AG04449 (cell line): Measurements from ENCODE around the gene UBXN11.

Experiments used
- CTCF ChIA-PET: fragments of 350-600 bp; formaldehyde crosslinking; extraction: SDS; loops from one replicate; lab custom pipeline; 2021; ENCODE audit warnings: antibody characterized with exemption; lab: Yijun Ruan, JAX
- POLR2A ChIA-PET: fragments of 400-600, 350-600 bp; formaldehyde crosslinking; extraction: SDS; loops from one replicate; lab custom pipeline; 2020; ENCODE audit warnings: antibody characterized with exemption, inconsistent platforms; lab: Yijun Ruan, JAX
- DNase-seq: peaks from one replicate; pipeline ENCODE4 v3.0.0-alpha.2; 2010; ENCODE audit warnings: low read depth, low spot score
- H3K4me3 ChIP-seq: 2 replicates; pipeline ENCODE4 v1.5.1; 2011; ENCODE audit warnings: low read depth, mild to moderate bottlenecking, control low read depth, low read length
- TF ChIP-seq, protein P1 (sequence below): IDR thresholded peaks from one replicate; pipeline ENCODE4 v1.5.1; 2011; ENCODE audit warnings: mild to moderate bottlenecking, moderate library complexity, low read length, control low read depth, inconsistent platforms; ENCODE audit not compliant: insufficient read depth; ENCODE audit errors: missing control alignments

UBXN11 gene

DNA sequence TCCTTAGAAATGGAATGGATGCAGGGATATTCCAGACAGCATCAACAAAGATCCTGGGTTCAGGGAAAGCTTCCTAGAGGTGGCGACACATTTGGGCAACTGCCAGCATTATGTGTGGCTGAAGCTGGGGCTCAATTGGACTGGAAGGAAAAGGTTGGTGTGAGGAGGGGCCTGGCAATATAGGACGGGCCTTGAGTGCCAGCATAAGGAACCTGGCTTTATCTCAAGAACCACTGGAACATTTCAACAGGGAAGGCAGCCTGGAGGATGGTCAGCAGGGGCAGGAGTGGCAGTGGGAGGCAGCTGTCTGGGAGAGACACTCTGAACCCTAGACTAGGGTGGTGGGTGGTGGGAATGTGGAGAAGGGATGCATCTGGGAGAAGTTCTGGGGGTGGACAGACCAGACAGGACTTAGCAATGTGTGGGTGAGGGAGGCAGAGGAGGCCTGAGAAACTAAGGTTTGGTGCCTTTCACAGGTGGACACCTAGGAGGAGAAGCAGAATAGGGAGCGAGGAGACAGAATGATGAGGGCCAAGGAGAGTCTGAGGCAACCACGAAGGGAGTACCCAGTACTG, 23.1 kb downstream of the UBXN11 start:
- ChIA-PET CTCF (interaction anchor here (0.8 to 10.7 kb wide), 5 partner anchors 8 to 133 kb away, joined by 3 to 179 read pairs (median 34); partner anchors contain the start of gene CD52), POLR2A (interaction anchor here (0.6 kb wide), 1 partner anchor 20 kb away, joined by 4 read pairs; no protein-coding TSS in a partner anchor)
- no peak overlapping the region for H3K4me3 ChIP-seq
- DNase-seq = no peak
- TF ChIP-seq, protein P1, sequence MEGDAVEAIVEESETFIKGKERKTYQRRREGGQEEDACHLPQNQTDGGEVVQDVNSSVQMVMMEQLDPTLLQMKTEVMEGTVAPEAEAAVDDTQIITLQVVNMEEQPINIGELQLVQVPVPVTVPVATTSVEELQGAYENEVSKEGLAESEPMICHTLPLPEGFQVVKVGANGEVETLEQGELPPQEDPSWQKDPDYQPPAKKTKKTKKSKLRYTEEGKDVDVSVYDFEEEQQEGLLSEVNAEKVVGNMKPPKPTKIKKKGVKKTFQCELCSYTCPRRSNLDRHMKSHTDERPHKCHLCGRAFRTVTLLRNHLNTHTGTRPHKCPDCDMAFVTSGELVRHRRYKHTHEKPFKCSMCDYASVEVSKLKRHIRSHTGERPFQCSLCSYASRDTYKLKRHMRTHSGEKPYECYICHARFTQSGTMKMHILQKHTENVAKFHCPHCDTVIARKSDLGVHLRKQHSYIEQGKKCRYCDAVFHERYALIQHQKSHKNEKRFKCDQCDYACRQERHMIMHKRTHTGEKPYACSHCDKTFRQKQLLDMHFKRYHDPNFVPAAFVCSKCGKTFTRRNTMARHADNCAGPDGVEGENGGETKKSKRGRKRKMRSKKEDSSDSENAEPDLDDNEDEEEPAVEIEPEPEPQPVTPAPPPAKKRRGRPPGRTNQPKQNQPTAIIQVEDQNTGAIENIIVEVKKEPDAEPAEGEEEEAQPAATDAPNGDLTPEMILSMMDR = no peak

DNA sequence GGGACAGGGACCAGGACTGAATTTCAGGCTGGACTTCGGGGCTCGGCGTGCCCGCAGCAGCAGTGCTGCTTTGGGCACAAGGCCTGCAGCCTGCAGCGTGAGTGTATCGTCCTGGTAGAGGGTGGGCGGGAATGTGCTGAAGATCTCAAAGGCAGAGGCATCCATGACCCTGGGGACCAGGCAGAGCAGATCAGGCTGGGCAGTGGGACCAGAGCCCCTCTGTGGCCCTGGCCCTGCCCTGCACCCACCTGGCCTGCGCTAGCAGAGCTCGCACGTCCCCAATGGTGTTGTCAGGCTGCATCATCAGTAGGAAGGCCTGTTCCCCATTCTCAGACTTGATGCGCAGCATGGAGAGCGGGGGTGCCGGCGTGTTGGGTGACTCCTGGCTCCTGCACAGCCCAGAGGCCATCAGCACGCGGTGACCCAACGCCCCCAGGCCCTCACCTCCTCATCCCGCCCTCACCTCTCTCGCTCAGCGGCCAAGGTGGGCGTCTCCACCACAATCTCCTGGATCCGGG, 24.0 kb downstream of the UBXN11 start:
- POLR2A ChIA-PET = no interaction called here
- no peak for DNase-seq
- peak overlapping the region; percentile 29 for H3K4me3 ChIP-seq
- TF ChIP-seq, protein P1 = no peak
- CTCF ChIA-PET = interaction anchor here (0.8 to 10.7 kb wide), 5 partner anchors 8 to 40 kb away, joined by 3 to 179 read pairs (median 18); partner anchors contain the start of gene CD52

DNA sequence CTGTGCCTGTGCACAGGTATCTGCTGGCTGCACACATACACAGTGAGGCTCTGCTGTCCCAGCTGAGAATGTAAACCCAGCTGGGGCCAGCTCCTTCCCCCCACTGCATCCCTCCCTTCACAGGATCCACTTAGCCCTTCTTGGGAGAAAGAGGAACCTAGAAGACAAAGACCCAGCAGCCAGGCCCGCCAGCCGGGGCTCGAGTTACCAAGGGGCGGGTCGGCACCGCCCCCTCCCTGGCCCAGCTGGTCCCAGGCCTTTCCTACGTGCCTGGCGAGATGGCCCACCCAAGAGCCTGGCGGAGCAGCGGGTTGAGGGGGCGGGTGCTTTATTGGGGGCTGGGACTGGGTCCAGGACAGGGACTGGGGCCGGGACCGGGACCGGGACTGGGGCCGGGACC, 24.5 kb downstream of the UBXN11 start:
- POLR2A ChIA-PET = interaction anchor here (0.7 kb wide), 1 partner anchor 48 kb away, joined by 4 read pairs; the partner anchor contains the start of gene CEP85
- CTCF ChIA-PET = interaction anchor here (0.8 to 10.7 kb wide), 4 partner anchors 10 to 112 kb away, joined by 3 to 179 read pairs (median 4); partner anchors contain the start of genes CD52 and ZNF593
- TF ChIP-seq, protein P1 = no peak
- no peak for DNase-seq
- H3K4me3 ChIP-seq = peak overlapping the region; percentile 81

DNA sequence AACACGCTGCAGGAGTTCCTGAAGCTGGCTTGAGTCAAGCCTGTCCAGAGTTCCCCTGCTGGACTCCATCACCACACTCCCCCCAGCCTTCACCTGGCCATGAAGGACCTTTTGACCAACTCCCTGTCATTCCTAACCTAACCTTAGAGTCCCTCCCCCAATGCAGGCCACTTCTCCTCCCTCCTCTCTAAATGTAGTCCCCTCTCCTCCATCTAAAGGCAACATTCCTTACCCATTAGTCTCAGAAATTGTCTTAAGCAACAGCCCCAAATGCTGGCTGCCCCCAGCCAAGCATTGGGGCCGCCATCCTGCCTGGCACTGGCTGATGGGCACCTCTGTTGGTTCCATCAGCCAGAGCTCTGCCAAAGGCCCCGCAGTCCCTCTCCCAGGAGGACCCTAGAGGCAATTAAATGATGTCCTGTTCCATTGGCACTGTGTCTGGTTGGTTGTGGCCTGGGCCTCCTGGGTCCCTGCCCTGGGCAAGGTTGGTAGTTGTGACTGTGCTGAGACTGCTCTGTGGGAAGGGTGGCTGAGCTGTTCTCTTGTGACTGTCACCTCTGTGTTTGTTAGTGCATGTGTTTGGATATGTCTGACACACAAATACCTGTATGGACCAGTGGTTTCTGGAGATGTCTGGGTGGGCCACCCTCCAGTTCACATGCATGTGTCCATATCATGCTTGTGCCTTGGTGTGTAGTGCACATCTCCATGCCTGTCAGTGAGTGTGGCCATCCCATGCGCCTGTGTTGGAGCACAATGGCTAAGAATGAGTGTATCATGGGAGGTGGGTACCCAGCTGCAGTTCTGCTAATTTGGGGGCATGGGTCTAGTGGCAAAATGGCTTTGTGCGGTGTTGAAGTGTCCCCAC, 25.1 kb downstream of the UBXN11 start:
- TF ChIP-seq, protein P1 = no peak
- peak overlapping the region; percentile 81 for H3K4me3 ChIP-seq
- CTCF ChIA-PET = interaction anchor here (0.7 to 10.7 kb wide), 6 partner anchors 9 to 112 kb away, joined by 3 to 179 read pairs (median 4); partner anchors contain the start of genes CD52 and ZNF593
- POLR2A ChIA-PET = interaction anchor here (0.5 to 1.6 kb wide), 4 partner anchors 7 to 444 kb away, joined by 3 to 5 read pairs (median 4); partner anchors contain the start of gene CEP85
- DNase-seq = no peak

DNA sequence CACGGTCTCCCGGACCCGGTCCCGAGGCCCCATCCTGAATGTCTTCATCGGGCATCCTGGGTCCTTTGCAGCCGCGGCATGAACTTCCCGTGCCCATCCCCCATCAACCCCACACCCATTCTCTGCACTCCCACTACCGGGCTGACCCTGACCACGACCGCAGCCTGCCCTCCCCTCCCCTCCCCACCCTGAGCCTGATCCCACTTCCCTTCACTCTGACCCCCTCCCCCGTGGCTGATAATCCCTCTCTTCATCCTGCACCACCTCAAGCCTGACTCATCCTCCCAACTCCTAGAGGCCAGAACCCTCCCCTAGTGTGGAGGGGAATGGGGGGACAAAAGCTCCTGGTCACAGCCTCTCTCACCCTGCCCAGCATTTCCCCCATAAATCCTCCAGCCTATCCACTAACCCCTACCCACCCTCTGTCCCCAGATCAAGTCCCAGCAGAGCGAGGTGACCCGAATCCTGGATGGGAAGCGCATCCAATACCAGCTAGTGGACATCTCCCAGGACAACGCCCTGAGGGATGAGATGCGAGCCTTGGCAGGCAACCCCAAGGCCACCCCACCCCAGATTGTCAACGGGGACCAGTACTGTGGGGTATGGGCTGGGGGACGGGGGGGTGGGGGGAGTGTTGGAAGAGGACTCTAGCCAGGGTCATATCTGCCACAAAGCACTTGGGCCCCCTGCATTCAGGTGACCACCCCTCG, 25.9 kb downstream of the UBXN11 start:
- ChIA-PET CTCF (interaction anchor here (0.7 to 10.7 kb wide), 13 partner anchors 8 to 137 kb away, joined by 3 to 179 read pairs (median 4); partner anchors contain the start of genes CD52, CEP85 and ZNF593), POLR2A (interaction anchor here (0.7 to 1.6 kb wide), 2 partner anchors 8 to 443 kb away, joined by 3 to 5 read pairs; no protein-coding TSS in a partner anchor)
- DNase-seq = no peak
- H3K4me3 ChIP-seq = peak overlapping the region; percentile 81
- TF ChIP-seq, protein P1 = no peak
